Trophoblast cell (in vitro differentiated cells and primary cell): Measurements from ENCODE around the gene SNX20.

Experiments used
- DNase-seq, 2 donors: peaks; one replicate each; pipeline ENCODE4 v3.0.0-alpha.2; 2016
- H2AFZ ChIP-seq: 2 replicates; pipeline ENCODE4 v1.6.1; 2013; ENCODE audit warnings: low read length, moderate library complexity, mild to moderate bottlenecking; ENCODE audit not compliant: insufficient read depth, poor library complexity
- H2AK5ac ChIP-seq: 2 replicates; pipeline ENCODE4 v1.6.1; 2013; ENCODE audit warnings: mild to moderate bottlenecking, low read length
- H2BK120ac ChIP-seq: 2 replicates; pipeline ENCODE4 v1.6.1; 2013; ENCODE audit warnings: low read length, mild to moderate bottlenecking, moderate library complexity; ENCODE audit not compliant: insufficient read depth, poor library complexity
- H2BK12ac ChIP-seq: 2 replicates; pipeline ENCODE4 v1.6.1; 2013; ENCODE audit warnings: mild to moderate bottlenecking, low read length, moderate library complexity
- H2BK5ac ChIP-seq: 2 replicates; pipeline ENCODE4 v1.6.1; 2013; ENCODE audit warnings: low read length, low read depth, moderate library complexity, mild to moderate bottlenecking; ENCODE audit not compliant: poor library complexity
- H3K14ac ChIP-seq: 2 replicates; pipeline ENCODE4 v1.6.1; 2013; ENCODE audit warnings: mild to moderate bottlenecking, low read length
- H3K18ac ChIP-seq: 2 replicates; pipeline ENCODE4 v1.6.1; 2013; ENCODE audit warnings: mild to moderate bottlenecking, low read length
- H3K23ac ChIP-seq: 2 replicates; pipeline ENCODE4 v1.6.1; 2013; ENCODE audit warnings: low read length
- H3K27ac ChIP-seq: 2 replicates; pipeline ENCODE4 v1.5.1; 2013; ENCODE audit warnings: low read depth, mild to moderate bottlenecking, inconsistent platforms, low read length, moderate library complexity
- H3K27me3 ChIP-seq: 2 replicates; pipeline ENCODE4 v1.6.1; 2013; ENCODE audit warnings: inconsistent platforms, mild to moderate bottlenecking, low read length, moderate library complexity; ENCODE audit not compliant: insufficient read depth
- H3K36me3 ChIP-seq, 2 experiments: 1 replicate in 1 of 2; 2 replicates in 1 of 2; pipeline ENCODE4 v1.6.1; 2013; ENCODE audit warnings: low read length in 2 of 2, mild to moderate bottlenecking in 2 of 2, moderate library complexity in 1 of 2; ENCODE audit not compliant: insufficient read depth in 2 of 2, control insufficient read depth in 1 of 2
- H3K4ac ChIP-seq: 2 replicates; pipeline ENCODE4 v1.6.1; 2013; ENCODE audit warnings: low read depth, mild to moderate bottlenecking, low read length, moderate library complexity
- H3K4me1 ChIP-seq, 2 experiments: 1 replicate in 1 of 2; 2 replicates in 1 of 2; pipeline ENCODE4 v1.6.1; 2013; ENCODE audit warnings: low read length in 2 of 2, mild to moderate bottlenecking in 2 of 2, moderate library complexity in 1 of 2; ENCODE audit not compliant: insufficient read depth in 2 of 2, control insufficient read depth in 1 of 2
- H3K4me2 ChIP-seq: 2 replicates; pipeline ENCODE4 v1.6.1; 2013; ENCODE audit warnings: inconsistent platforms, mild to moderate bottlenecking, low read length, moderate library complexity
- H3K4me3 ChIP-seq: 2 replicates; pipeline ENCODE4 v1.5.1; 2013; ENCODE audit warnings: mild to moderate bottlenecking, low read depth, low read length, inconsistent platforms
- H3K79me1 ChIP-seq: one replicate; pipeline ENCODE4 v1.6.1; 2013; ENCODE audit warnings: low read length
- H3K79me2 ChIP-seq: 2 replicates; pipeline ENCODE4 v1.6.1; 2013; ENCODE audit warnings: low read length, mild to moderate bottlenecking; ENCODE audit not compliant: control insufficient read depth, insufficient read depth, poor library complexity
- H3K9ac ChIP-seq: 2 replicates; pipeline ENCODE4 v1.6.1; 2013; ENCODE audit warnings: mild to moderate bottlenecking, low read length
- H3K9me3 ChIP-seq: 2 replicates; pipeline ENCODE4 v1.6.1; 2013; ENCODE audit warnings: low read depth, mild to moderate bottlenecking, control low read depth, inconsistent platforms, low read length; ENCODE audit not compliant: insufficient read depth
- H4K12ac ChIP-seq: 2 replicates; pipeline ENCODE4 v1.6.1; 2013; ENCODE audit warnings: low read depth, mild to moderate bottlenecking, low read length, moderate library complexity
- H4K8ac ChIP-seq: 2 replicates; pipeline ENCODE4 v1.6.1; 2013; ENCODE audit warnings: low read depth, mild to moderate bottlenecking, low read length, moderate library complexity
- H4K91ac ChIP-seq: one replicate; pipeline ENCODE4 v1.6.1; 2013; ENCODE audit warnings: low read depth, mild to moderate bottlenecking, low read length, moderate library complexity
- WGBS: extraction: QIAGEN DNeasy Blood & Tissue Kit; methylation state at CpG from one replicate; pipeline ENCODE4 v1.1.7; 2013; ENCODE audit warnings: missing lambda C conversion rate; ENCODE audit not compliant: insufficient read length, insufficient coverage; ENCODE audit errors: extremely low coverage; 5-methylcytosine and 5-hydroxymethylcytosine counted together

SNX20 gene

DNA sequence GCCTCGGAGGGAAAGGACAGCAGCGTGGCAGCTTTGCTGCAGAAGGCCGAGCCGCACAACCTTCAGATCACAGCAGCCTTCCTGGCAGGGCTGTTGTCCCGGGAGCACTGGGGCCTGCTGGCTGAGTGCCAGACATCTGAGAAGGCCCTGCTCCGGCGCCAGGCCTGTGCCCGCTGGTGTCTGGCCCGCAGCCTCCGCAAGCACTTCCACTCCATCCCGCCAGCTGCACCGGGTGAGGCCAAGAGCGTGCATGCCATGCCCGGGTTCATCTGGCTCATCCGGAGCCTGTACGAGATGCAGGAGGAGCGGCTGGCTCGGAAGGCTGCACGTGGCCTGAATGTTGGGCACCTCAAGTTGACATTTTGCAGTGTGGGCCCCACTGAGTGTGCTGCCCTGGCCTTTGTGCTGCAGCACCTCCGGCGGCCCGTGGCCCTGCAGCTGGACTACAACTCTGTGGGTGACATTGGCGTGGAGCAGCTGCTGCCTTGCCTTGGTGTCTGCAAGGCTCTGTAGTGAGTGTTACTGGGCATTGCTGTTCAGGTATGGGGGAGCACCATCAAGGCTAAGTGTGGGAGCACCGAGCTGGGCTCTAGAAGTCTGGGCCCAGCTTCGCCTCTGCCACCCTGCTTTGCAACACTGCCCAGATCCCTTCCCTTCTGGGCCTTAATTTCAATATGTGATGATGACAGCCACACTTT, 30.9 kb upstream of the SNX20 start:
- WGBS: no CpG with 5 or more reads among the region's 25 CpGs
- H4K8ac ChIP-seq: no peak overlapping the region
- DNase-seq: no peak
- H3K4me1 ChIP-seq: no peaks in the 10 kb centered on the region
- no peak overlapping the region for H2BK5ac ChIP-seq
- no peak overlapping the region for H3K9ac ChIP-seq
- no peak overlapping the region for H2AFZ ChIP-seq
- H3K27ac ChIP-seq: no peak overlapping the region
- no peak overlapping the region for H3K18ac ChIP-seq
- no peaks in the 10 kb centered on the region for H3K79me1 ChIP-seq
- no peak overlapping the region for H3K4ac ChIP-seq
- H3K36me3 ChIP-seq: no peaks in the 10 kb centered on the region
- H3K14ac ChIP-seq: no peak overlapping the region
- H3K4me3 ChIP-seq: no peak overlapping the region
- H2BK120ac ChIP-seq: no peak overlapping the region
- peaks cover 4% of the 10 kb centered on the region for H3K9me3 ChIP-seq
- no peak overlapping the region for H3K23ac ChIP-seq
- H4K12ac ChIP-seq: no peak overlapping the region
- no peak overlapping the region for H2AK5ac ChIP-seq
- H3K79me2 ChIP-seq: no peaks in the 10 kb centered on the region
- no peak overlapping the region for H2BK12ac ChIP-seq
- H3K27me3 ChIP-seq: no peaks in the 10 kb centered on the region
- H3K4me2 ChIP-seq: no peak overlapping the region
- no peak overlapping the region for H4K91ac ChIP-seq

DNA sequence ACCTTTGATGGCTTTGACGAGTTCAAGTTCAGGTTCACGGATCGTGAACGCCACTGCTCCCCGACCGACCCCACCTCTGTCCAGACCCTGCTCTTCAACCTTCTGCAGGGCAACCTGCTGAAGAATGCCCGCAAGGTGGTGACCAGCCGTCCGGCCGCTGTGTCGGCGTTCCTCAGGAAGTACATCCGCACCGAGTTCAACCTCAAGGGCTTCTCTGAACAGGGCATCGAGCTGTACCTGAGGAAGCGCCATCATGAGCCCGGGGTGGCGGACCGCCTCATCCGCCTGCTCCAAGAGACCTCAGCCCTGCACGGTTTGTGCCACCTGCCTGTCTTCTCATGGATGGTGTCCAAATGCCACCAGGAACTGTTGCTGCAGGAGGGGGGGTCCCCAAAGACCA, 29.9 kb upstream of the SNX20 start:
- Histone ChIP-seq H3K9ac (no peak overlapping the region), H3K27me3 (no peaks in the 10 kb centered on the region), H3K79me2 (no peaks in the 10 kb centered on the region), H4K12ac (no peak overlapping the region), H3K18ac (no peak overlapping the region), H4K91ac (no peak overlapping the region), H3K23ac (no peak overlapping the region), H2BK12ac (no peak overlapping the region), H3K36me3 (no peaks in the 10 kb centered on the region), H3K4ac (no peak overlapping the region), H3K4me1 (peaks cover 0 to under 1% of the 10 kb centered on the region in 2 experiments), H3K14ac (no peak overlapping the region), H2AFZ (no peak overlapping the region), H2BK120ac (no peak overlapping the region), H3K4me3 (no peak overlapping the region), H3K27ac (no peak overlapping the region), H3K79me1 (no peaks in the 10 kb centered on the region), H3K4me2 (no peak overlapping the region), H2AK5ac (no peak overlapping the region), H2BK5ac (no peak overlapping the region), H3K9me3 (peaks cover 4% of the 10 kb centered on the region), H4K8ac (no peak overlapping the region)
- DNase-seq: no peak
- no CpG with 5 or more reads among the region's 21 CpGs for WGBS

DNA sequence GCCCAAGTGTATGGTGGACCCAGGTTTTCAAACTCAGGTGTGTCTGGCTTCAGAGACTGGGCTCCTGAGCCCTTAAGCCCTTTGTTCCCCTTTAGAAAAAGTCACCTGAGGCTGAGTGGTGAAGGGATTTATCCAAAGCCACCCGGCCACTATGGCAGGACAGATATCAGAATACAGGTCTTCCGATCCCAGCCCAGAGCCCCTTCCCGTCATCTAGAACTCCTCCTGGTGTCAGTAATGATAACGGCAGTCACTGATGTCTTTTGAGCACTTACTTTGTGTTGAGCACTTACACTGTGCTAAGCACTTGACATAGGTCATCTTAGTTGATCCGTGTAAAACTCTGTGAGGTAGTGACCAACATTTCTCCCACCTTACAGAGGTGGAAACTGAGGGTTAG, 28.9 kb upstream of the SNX20 start:
- Histone ChIP-seq H3K27me3 (no peaks in the 10 kb centered on the region), H4K91ac (no peak overlapping the region), H4K12ac (no peak overlapping the region), H3K9me3 (peaks cover 4% of the 10 kb centered on the region), H3K36me3 (no peaks in the 10 kb centered on the region), H3K4ac (no peak overlapping the region), H3K79me2 (no peaks in the 10 kb centered on the region), H3K4me3 (no peak overlapping the region), H2BK12ac (no peak overlapping the region), H3K14ac (no peak overlapping the region), H3K4me1 (peaks cover 0 to 2% of the 10 kb centered on the region in 2 experiments), H3K18ac (no peak overlapping the region), H3K23ac (no peak overlapping the region), H4K8ac (no peak overlapping the region), H3K9ac (no peak overlapping the region), H2AFZ (no peak overlapping the region), H3K4me2 (no peak overlapping the region), H2AK5ac (no peak overlapping the region), H2BK120ac (no peak overlapping the region), H3K27ac (no peak overlapping the region), H2BK5ac (no peak overlapping the region), H3K79me1 (no peaks in the 10 kb centered on the region)
- no CpG with 5 or more reads among the region's 5 CpGs for WGBS
- DNase-seq: no peak

DNA sequence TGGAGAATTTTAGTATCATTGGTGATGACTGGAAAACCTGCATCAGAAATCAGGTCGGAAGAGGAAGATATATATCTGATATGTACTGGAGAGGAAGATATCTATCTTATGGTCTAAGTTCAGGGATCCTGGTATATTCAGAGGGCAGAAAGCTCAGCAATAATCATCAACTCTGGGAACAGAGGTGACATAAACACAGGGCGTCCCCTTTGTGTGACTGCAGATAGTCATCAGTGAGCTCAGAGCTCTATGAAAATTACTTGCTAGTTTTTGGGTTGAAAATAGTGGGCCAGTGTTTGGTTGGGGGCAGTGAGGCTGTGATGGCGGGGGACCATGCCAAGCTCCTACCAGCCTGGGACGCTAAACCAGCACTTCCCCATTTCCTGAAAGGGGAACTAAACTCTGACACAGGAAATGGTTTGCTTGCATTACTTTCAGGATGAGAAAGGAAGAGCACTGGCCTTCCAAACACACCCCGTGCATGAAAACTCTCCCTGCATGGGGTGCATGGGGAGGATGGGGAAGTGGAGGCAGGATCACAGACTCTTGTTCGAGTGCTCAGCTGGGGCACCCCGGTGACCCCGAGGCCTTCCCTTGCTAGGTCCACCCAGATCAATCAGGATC, 28.1 kb upstream of the SNX20 start:
- H3K27me3 ChIP-seq: no peaks in the 10 kb centered on the region

More for the DNA sequence above, 28.1 kb upstream of the SNX20 start:
- H2BK5ac ChIP-seq: no peak overlapping the region
- no peaks in the 10 kb centered on the region for H3K79me1 ChIP-seq
- H3K18ac ChIP-seq: no peak overlapping the region
- H3K4me2 ChIP-seq: no peak overlapping the region
- H3K79me2 ChIP-seq: no peaks in the 10 kb centered on the region
- DNase-seq: no peak
- no peak overlapping the region for H2BK12ac ChIP-seq
- no peak overlapping the region for H3K23ac ChIP-seq
- H3K4ac ChIP-seq: no peak overlapping the region
- H3K9ac ChIP-seq: no peak overlapping the region
- H4K8ac ChIP-seq: no peak overlapping the region
- no peak overlapping the region for H3K14ac ChIP-seq
- no peak overlapping the region for H2AFZ ChIP-seq
- H3K27ac ChIP-seq: no peak overlapping the region
- H3K4me1 ChIP-seq: peaks cover 0 to 2% of the 10 kb centered on the region in 2 experiments
- WGBS: no CpG with 5 or more reads among the region's 8 CpGs
- H3K9me3 ChIP-seq: peaks cover 4% of the 10 kb centered on the region
- H3K4me3 ChIP-seq: no peak overlapping the region
- H3K36me3 ChIP-seq: no peaks in the 10 kb centered on the region
- H4K12ac ChIP-seq: no peak overlapping the region
- no peak overlapping the region for H4K91ac ChIP-seq
- no peak overlapping the region for H2AK5ac ChIP-seq
- H2BK120ac ChIP-seq: no peak overlapping the region
